ENCODE data around the gene PGAM5. TPM values are rescaled to one million over a fixed set of nuclear protein-coding genes. Genes with fewer than 3 reads are reported as not detected.

Gene PGAM5
- total and polyA plus RNA-seq, 9 of the 15 experiments (the other 6 are each of a cell fraction or from before 2014, with no cell fraction given): 7.4 to 121 (median 69.5) TPM

- CTCF ChIA-PET (ENCODE audit: low intra/inter-chr PET ratio): no interaction called here
- POLR2A ChIA-PET: interaction anchor here (2.0 kb wide), 1 partner anchor 11 kb away, joined by 7 read pairs; no protein-coding TSS in a partner anchor
- no peaks in the 10 kb centered on the region for H3K4me1 ChIP-seq (replicated peaks in 1 of 2; ENCODE audit: control insufficient read depth in 2 of 2, insufficient read depth in 2 of 2, low read length in 2 of 2)
- TF ChIP-seq FOXP4 (CRISPR knock-in tag; IDR thresholded peaks at IDR 0.05; ENCODE audit: borderline replicate concordance) (no peak), KAT2B (IDR thresholded peaks at IDR 0.05; ENCODE audit: low read depth, low read length) (no peak), ARID3B (CRISPR knock-in tag; IDR thresholded peaks at IDR 0.05; ENCODE audit: borderline replicate concordance) (no peak), MEF2A (IDR thresholded peaks at IDR 0.05; ENCODE audit: control insufficient read depth, low read depth, low read length) (no peak), ZNF280B (CRISPR knock-in tag; IDR thresholded peaks at IDR 0.05) (no peak), DACH1 (IDR thresholded peaks at IDR 0.05; ENCODE audit: partially characterized antibody) (no peak), TCF7L2 (IDR thresholded peaks at IDR 0.05; ENCODE audit: low read depth, low read length) (no peak), HCFC1 (IDR thresholded peaks at IDR 0.05; ENCODE audit: low read depth, low read length) (no peak), ZNF780A (CRISPR knock-in tag; IDR thresholded peaks at IDR 0.05) (no peak), LARP7 (IDR thresholded peaks at IDR 0.05) (no peak), BRD4 (IDR thresholded peaks at IDR 0.05) (no peak), HMG20A (CRISPR knock-in tag; conservative IDR thresholded peaks at IDR 0.05) (no peak), IRF1 (CRISPR knock-in tag; IDR thresholded peaks at IDR 0.05; ENCODE audit: borderline replicate concordance) (no peak)
These were observed 29.1 kb downstream of the PGAM5 start for GRCh38 chr12:132739600-132740312.

More at GRCh38 chr12:132739600-132740312, 29.1 kb downstream of the PGAM5 start:
- no peak overlapping the region for H2AFZ ChIP-seq (ENCODE audit: low read depth, low read length)
- no peaks in the 10 kb centered on the region for H3K9me3 ChIP-seq (replicated peaks; ENCODE audit: control insufficient read depth, insufficient read depth, low read depth, low read length)
- H3K4me3 ChIP-seq: no peak overlapping the region
- DNase-seq (ENCODE audit: extremely low read depth in 1 of 4, low spot score in 3 of 4) (no peak), ATAC-seq (no peak), FAIRE-seq (no peak)
- no peak overlapping the region for H3K9ac ChIP-seq (ENCODE audit: insufficient read depth in 1 of 2, low read depth in 2 of 2, low read length in 2 of 2)
- no peak overlapping the region for H3K27ac ChIP-seq (ENCODE audit: extremely low read depth, low read depth, low read length)
- 96% methylated on average over 19 of the region's 19 CpGs for WGBS (ENCODE audit: insufficient coverage, low coverage, missing lambda C conversion rate)
- no peaks in the 10 kb centered on the region for H3K27me3 ChIP-seq (ENCODE audit: control insufficient read depth in 2 of 2, insufficient read depth in 2 of 2, low read length in 2 of 2)
- no peaks in the 10 kb centered on the region for H4K20me1 ChIP-seq (replicated peaks; ENCODE audit: control insufficient read depth, insufficient read depth, low read length)
- no TSS peak for BruUV-seq (replicated peaks)
- no peaks in the 10 kb centered on the region for H3K9me1 ChIP-seq (ENCODE audit: control insufficient read depth, insufficient read depth, low read length)
- in situ Hi-C loops (cut with MboI) (no loop called here), intact Hi-C loops (cut with micrococcal nuclease) (no loop called here)
- H3K36me3 ChIP-seq (ENCODE audit: control insufficient read depth, insufficient read depth, low read length): peaks cover 89% of the 10 kb centered on the region
- H3K4me2 ChIP-seq (ENCODE audit: insufficient read depth, low read length): no peak overlapping the region
- peaks cover 9% of the 10 kb centered on the region; the same call in 1 of the 3 replicates for H3K79me2 ChIP-seq (ENCODE audit: control insufficient read depth, insufficient read depth, low read length)
